HG03139 (cell line): ENCODE results near the gene ZC3H10.

ENCODE experiments used
- ATAC-seq: cut with Tn5 transposase; IDR thresholded peaks from one replicate; pipeline ENCODE4 v1.9.1; 2021; ENCODE audit not compliant: unreplicated experiment

Gene ZC3H10

DNA sequence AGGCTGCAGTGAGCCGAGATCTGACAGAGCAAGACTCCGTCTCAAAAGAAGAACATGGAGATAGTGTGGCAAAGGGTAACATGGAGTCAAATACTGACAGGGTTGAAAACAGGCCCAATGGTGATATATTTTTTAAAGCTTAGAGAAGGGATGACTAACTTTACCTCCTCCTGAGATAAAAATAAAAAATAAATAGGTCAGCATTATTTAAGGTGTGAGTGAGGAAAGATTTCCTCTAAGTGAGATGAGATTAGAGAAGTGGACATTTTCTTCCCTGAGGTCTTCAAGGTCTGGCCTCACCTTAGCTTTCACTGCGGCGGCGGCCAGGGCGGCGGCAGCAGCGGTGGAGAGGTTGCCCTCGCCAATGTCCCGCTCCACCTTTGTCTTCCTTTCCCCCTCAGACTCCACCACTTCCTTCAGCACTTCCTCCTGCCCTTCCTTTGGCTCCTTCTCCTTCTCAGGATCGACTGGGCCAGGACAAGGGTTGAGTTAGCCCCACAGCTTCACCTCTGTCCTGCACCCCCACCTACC lies 51.2 kb downstream of the ZC3H10 start:
- no peak for ATAC-seq

GRCh38 chr12:56172839-56173238 lies 54.8 kb downstream of the ZC3H10 start:
- no peak for ATAC-seq
